HepG2 (cell line): ENCODE results near the gene VCP. TPM values are rescaled to one million over a fixed set of nuclear protein-coding genes. Genes with fewer than 3 reads are reported as not detected.
A peak's percentile ranks its signal among the peaks of the same experiment; 100 is the strongest.

Source experiments
- AKAP8 ChIP-seq: sonication (generic); formaldehyde crosslinking; IDR thresholded peaks from 2 replicates; pipeline ENCODE4 v1.5.1; 2020; ENCODE audit warnings: mild to moderate bottlenecking, missing genetic modification reagents
- ATF7 ChIP-seq, 2 experiments: fragments of 450-650 bp in 1 of 2; sonication (generic) in 1 of 2; formaldehyde crosslinking in 1 of 2; IDR thresholded peaks; 2 replicates each; pipeline versions ENCODE4 v1.4.0 to v1.6.1; 2016 to 2020; ENCODE audit warnings: antibody characterized with exemption in 1 of 2, mild to moderate bottlenecking in 1 of 2, missing genetic modification reagents in 1 of 2
- ATRX ChIP-seq: sonication (generic); formaldehyde crosslinking; IDR thresholded peaks from 2 replicates; pipeline ENCODE4 v1.4.0; 2020; ENCODE audit warnings: missing genetic modification reagents, borderline replicate concordance
- FLYWCH1 ChIP-seq: sonication (generic); formaldehyde crosslinking; IDR thresholded peaks from 2 replicates; pipeline ENCODE4 v1.8.1; 2023; ENCODE audit warnings: mild to moderate bottlenecking, missing genetic modification reagents
- FOXA1 ChIP-seq, 2 experiments: fragments of 450-650 bp in 1 of 2; sonication (generic) in 1 of 2; formaldehyde crosslinking in 1 of 2; IDR thresholded peaks; 2 replicates each; pipeline versions ENCODE4 v1.4.0 to v1.6.1; 2016 to 2020; ENCODE audit warnings: missing genetic modification reagents in 1 of 2
- HDAC6 ChIP-seq: fragments of 200-600 bp; sonication (generic); IDR thresholded peaks from 2 replicates; pipeline ENCODE4 v1.7.0; 2017; ENCODE audit warnings: mild to moderate bottlenecking, antibody characterized with exemption, low read length, low read depth
- JUNB ChIP-seq: sonication (generic); formaldehyde crosslinking; IDR thresholded peaks from 2 replicates; pipeline ENCODE4 v1.8.0; 2022; ENCODE audit warnings: missing genetic modification reagents, mild to moderate bottlenecking, borderline replicate concordance
- MAF1 ChIP-seq: sonication (generic); formaldehyde crosslinking; IDR thresholded peaks from 2 replicates; pipeline ENCODE4 v1.5.0; 2020; ENCODE audit warnings: missing genetic modification reagents, borderline replicate concordance
- NONO ChIP-seq, 2 experiments: fragments of 450-650 bp in 1 of 2; sonication (generic) in 1 of 2; formaldehyde crosslinking in 1 of 2; IDR thresholded peaks in 1 of 2; conservative IDR thresholded peaks in 1 of 2; 2 replicates each; pipeline versions ENCODE4 v1.6.1 to v1.8.0; 2017 to 2022; ENCODE audit warnings: mild to moderate bottlenecking in 1 of 2, missing genetic modification reagents in 1 of 2, moderate library complexity in 1 of 2
- PHB2 ChIP-seq: fragments of 450-650 bp; IDR thresholded peaks from 2 replicates; pipeline ENCODE4 v1.6.1; 2018; ENCODE audit not compliant: partially characterized antibody
- RELA ChIP-seq: sonication (generic); formaldehyde crosslinking; IDR thresholded peaks from 2 replicates; pipeline ENCODE4 v1.4.0; 2020; ENCODE audit warnings: missing genetic modification reagents
- RFX5 ChIP-seq: IDR thresholded peaks from 2 replicates; pipeline ENCODE4 v1.6.1; 2011; ENCODE audit warnings: low read depth, low read length, improper control_type of control experiment
- SYNCRIP ChIP-seq: fragments of 200-400 bp; formaldehyde crosslinking; IDR thresholded peaks from 2 replicates; pipeline ENCODE4 v1.6.1; 2018; ENCODE audit warnings: mild to moderate bottlenecking, low read depth, low read length; ENCODE audit not compliant: insufficient read depth
- TGIF2 ChIP-seq: IDR thresholded peaks from 2 replicates; pipeline ENCODE4 v1.6.1; 2016; ENCODE audit warnings: control low read depth, missing compliant biosample characterization
- ZNF296 ChIP-seq: sonication (generic); formaldehyde crosslinking; conservative IDR thresholded peaks from 2 replicates; pipeline ENCODE4 v1.5.0; 2020; ENCODE audit warnings: mild to moderate bottlenecking, missing genetic modification reagents
- ZNF335 ChIP-seq: sonication (generic); formaldehyde crosslinking; IDR thresholded peaks from 2 replicates; pipeline ENCODE4 v1.4.0; 2020; ENCODE audit warnings: missing genetic modification reagents
- ZNF354B ChIP-seq: sonication (generic); formaldehyde crosslinking; IDR thresholded peaks from 2 replicates; pipeline ENCODE4 v1.8.0; 2022; ENCODE audit warnings: mild to moderate bottlenecking, missing genetic modification reagents
- ZNF672 ChIP-seq: sonication (generic); formaldehyde crosslinking; IDR thresholded peaks from 2 replicates; pipeline ENCODE4 v1.8.1; 2022; ENCODE audit warnings: missing genetic modification reagents
- ZNF709 ChIP-seq: sonication (generic); formaldehyde crosslinking; IDR thresholded peaks from 2 replicates; pipeline ENCODE4 v1.5.0; 2020; ENCODE audit warnings: mild to moderate bottlenecking, missing genetic modification reagents
- ZNF777 ChIP-seq: sonication (generic); formaldehyde crosslinking; IDR thresholded peaks from 2 replicates; pipeline ENCODE4 v1.4.0; 2020; ENCODE audit warnings: missing genetic modification reagents
- polyA plus RNA-seq, 8 experiments: library from polyadenylated mRNA; depleted of rRNA in 3 of 8; stranded (reverse) in 7 of 8; unstranded in 1 of 8; fragments of >200 nt; fragmentation: Illumina TruSeq in 4 of 8; extraction: Trizol in 4 of 8; gene quantifications; 2 replicates each; pipeline versions ENCODE4 v1.2.1 to v1.2.3, GENCODE V29; 2011 to 2016; ENCODE audit warnings: low read depth in 4 of 8, missing spikeins in 1 of 8, mixed read lengths in 1 of 8; ENCODE audit not compliant: insufficient read depth in 1 of 8
- total RNA-seq, 5 experiments: library from RNA; depleted of rRNA; stranded (reverse); fragments of >200 nt; fragmentation: Illumina TruSeq; extraction: Trizol; gene quantifications; 2 replicates each; pipeline ENCODE4 v1.2.3, GENCODE V29; 2016; ENCODE audit warnings: low read depth in 1 of 5
- TF ChIP-seq, protein P1 (sequence below), 2 experiments: sonication (generic) in 1 of 2; formaldehyde crosslinking in 1 of 2; IDR thresholded peaks; 2 replicates each; pipeline versions ENCODE4 v1.4.0 to v1.6.1; 2016 to 2020; ENCODE audit warnings: borderline replicate concordance in 1 of 2, low read depth in 1 of 2, mild to moderate bottlenecking in 1 of 2, missing genetic modification reagents in 1 of 2
- TF ChIP-seq, protein P2 (sequence below): sonication (generic); formaldehyde crosslinking; IDR thresholded peaks from 2 replicates; pipeline ENCODE4 v1.8.0; 2022; ENCODE audit warnings: missing genetic modification reagents, mild to moderate bottlenecking, inconsistent platforms, borderline replicate concordance
- TF ChIP-seq, protein P3 (sequence below): sonication (generic); formaldehyde crosslinking; IDR thresholded peaks from 2 replicates; pipeline ENCODE4 v1.4.0; 2020; ENCODE audit warnings: missing genetic modification reagents

Gene VCP
- total and polyA plus RNA-seq, 2 of the 13 experiments (the other 11 are each of a cell fraction or from before 2014, with no cell fraction given) = 143 to 391 TPM

DNA sequence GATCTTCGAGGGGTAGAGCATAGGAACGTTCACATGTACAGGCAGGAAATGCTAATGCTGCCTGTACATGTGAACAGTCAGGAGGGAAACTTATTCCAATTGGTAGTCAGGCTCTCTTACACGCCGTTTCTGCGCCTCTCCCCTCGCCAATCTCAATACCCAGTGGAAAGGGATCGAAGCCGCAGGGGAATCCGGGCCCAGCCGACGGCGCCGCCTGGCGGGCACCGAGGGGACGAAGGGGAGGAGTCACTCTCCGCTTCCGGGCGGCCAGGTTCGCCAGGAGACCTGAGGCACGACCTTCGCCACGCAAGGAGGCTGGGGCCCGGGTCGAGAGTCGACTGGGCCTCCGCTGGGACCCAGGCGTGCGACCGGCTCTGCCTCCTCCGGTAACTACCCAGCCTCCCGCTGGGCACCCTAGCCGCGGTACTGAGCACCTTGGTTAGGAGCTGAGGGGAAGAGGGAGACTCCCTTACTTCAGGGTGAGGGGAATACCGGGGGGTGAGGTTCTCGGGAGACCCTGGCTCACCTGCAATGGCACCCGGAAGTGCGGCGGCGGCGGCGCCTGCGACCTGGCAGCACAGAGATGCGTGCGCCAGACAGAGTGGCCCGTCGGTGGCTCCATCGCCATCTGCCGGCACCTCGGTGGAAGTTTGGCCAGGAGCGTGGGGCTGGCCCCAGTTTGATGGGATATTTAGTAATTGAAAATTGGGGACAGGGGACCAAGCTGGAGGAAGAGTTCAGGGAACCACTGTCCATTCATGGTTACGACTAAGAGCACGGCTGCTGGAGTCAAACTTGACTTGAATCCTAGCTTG is 23.8 kb upstream of the VCP start, which contains the start of gene PIGO (continued):
- TF ChIP-seq, protein P1, sequence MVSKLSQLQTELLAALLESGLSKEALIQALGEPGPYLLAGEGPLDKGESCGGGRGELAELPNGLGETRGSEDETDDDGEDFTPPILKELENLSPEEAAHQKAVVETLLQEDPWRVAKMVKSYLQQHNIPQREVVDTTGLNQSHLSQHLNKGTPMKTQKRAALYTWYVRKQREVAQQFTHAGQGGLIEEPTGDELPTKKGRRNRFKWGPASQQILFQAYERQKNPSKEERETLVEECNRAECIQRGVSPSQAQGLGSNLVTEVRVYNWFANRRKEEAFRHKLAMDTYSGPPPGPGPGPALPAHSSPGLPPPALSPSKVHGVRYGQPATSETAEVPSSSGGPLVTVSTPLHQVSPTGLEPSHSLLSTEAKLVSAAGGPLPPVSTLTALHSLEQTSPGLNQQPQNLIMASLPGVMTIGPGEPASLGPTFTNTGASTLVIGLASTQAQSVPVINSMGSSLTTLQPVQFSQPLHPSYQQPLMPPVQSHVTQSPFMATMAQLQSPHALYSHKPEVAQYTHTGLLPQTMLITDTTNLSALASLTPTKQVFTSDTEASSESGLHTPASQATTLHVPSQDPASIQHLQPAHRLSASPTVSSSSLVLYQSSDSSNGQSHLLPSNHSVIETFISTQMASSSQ (IDR thresholded peaks at IDR 0.05; ENCODE audit: low read depth) = no peak
- TF ChIP-seq, protein P1 (CRISPR knock-in tag; IDR thresholded peaks at IDR 0.05; ENCODE audit: borderline replicate concordance) = peak; percentile 82
- TF ChIP-seq MAF1 (CRISPR knock-in tag) = no peak
- TF ChIP-seq ZNF777 = no peak; the same call in 1 of the 2 replicates
- TF ChIP-seq SYNCRIP = no peak
- no peak for TF ChIP-seq ZNF354B (CRISPR knock-in tag)
- TF ChIP-seq NONO (IDR thresholded peaks at IDR 0.05) = no peak
- TF ChIP-seq NONO (CRISPR knock-in tag; conservative IDR thresholded peaks at IDR 0.05) = peak; percentile 90
- TF ChIP-seq FOXA1 (IDR thresholded peaks at IDR 0.05) = no peak
- no peak for TF ChIP-seq FOXA1 (CRISPR knock-in tag; IDR thresholded peaks at IDR 0.05)
- TF ChIP-seq AKAP8 = no peak
- no peak for TF ChIP-seq RFX5
- TF ChIP-seq, protein P2, sequence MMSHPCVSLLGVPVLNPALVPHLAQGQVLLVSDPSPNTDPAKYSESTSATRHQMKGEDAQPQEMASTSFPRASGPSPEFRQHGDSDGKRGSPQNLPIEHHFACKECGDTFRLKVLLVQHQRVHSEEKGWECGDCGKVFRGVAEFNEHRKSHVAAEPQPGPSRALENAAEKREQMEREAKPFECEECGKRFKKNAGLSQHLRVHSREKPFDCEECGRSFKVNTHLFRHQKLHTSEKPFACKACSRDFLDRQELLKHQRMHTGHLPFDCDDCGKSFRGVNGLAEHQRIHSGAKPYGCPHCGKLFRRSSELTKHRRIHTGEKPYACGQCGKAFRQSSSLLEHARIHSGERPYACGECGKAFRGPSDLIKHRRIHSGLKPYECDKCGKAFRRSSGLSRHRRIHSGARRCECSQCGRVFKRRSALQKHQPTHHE = no peak; the same call in 1 of the 2 replicates
- TF ChIP-seq RELA = peak; percentile 79; the same call in 1 of the 2 replicates
- TF ChIP-seq ATRX (CRISPR knock-in tag) = no peak
- TF ChIP-seq ZNF672 (CRISPR knock-in tag) = peak; percentile 45; the same call in 1 of the 2 replicates
- peak; percentile 85; the same call in 1 of the 2 replicates for TF ChIP-seq ZNF709 (CRISPR knock-in tag)
- no peak for TF ChIP-seq FLYWCH1
- no peak for TF ChIP-seq PHB2
- no peak; the same call in 1 of the 2 replicates for TF ChIP-seq ZNF296
- TF ChIP-seq ZNF335 = peak; percentile 85; the same call in 1 of the 2 replicates
- no peak for TF ChIP-seq TGIF2 (CRISPR knock-in tag)
- TF ChIP-seq ATF7 (IDR thresholded peaks at IDR 0.05) = no peak
- peak; percentile 66; the same call in 1 of the 2 replicates for TF ChIP-seq ATF7 (CRISPR knock-in tag; IDR thresholded peaks at IDR 0.05)
- TF ChIP-seq, protein P3, sequence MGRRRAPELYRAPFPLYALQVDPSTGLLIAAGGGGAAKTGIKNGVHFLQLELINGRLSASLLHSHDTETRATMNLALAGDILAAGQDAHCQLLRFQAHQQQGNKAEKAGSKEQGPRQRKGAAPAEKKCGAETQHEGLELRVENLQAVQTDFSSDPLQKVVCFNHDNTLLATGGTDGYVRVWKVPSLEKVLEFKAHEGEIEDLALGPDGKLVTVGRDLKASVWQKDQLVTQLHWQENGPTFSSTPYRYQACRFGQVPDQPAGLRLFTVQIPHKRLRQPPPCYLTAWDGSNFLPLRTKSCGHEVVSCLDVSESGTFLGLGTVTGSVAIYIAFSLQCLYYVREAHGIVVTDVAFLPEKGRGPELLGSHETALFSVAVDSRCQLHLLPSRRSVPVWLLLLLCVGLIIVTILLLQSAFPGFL (CRISPR knock-in tag) = no peak
- no peak for TF ChIP-seq JUNB (CRISPR knock-in tag)
- no peak for TF ChIP-seq HDAC6
